Osteocyte (in vitro differentiated cells): ENCODE results near the gene THY1. TPM values are rescaled to one million over a fixed set of nuclear protein-coding genes. Genes with fewer than 3 reads are reported as not detected.
A peak's percentile ranks its signal among the peaks of the same experiment; 100 is the strongest.

Source experiments
- DNase-seq: peaks from one replicate; pipeline ENCODE4 v3.0.0; 2021; ENCODE audit warnings: mixed read lengths; ENCODE audit not compliant: unreplicated experiment; ENCODE audit errors: extremely low spot score
- H3K27ac Mint-ChIP-seq: one replicate; pipeline ENCODE4 v1.8.0; 2021; ENCODE audit warnings: mild to moderate bottlenecking, mixed read lengths; ENCODE audit not compliant: unreplicated experiment
- H3K27me3 Mint-ChIP-seq: one replicate; pipeline ENCODE4 v1.8.0; 2021; ENCODE audit warnings: mixed read lengths; ENCODE audit not compliant: unreplicated experiment
- H3K36me3 Mint-ChIP-seq: one replicate; pipeline ENCODE4 v1.8.0; 2021; ENCODE audit warnings: mixed read lengths; ENCODE audit not compliant: unreplicated experiment
- H3K4me1 Mint-ChIP-seq: one replicate; pipeline ENCODE4 v1.8.0; 2021; ENCODE audit warnings: mixed read lengths; ENCODE audit not compliant: unreplicated experiment
- H3K4me3 Mint-ChIP-seq: one replicate; pipeline ENCODE4 v1.8.0; 2021; ENCODE audit warnings: mild to moderate bottlenecking, moderate library complexity, mixed read lengths; ENCODE audit not compliant: unreplicated experiment
- H3K9me3 Mint-ChIP-seq: one replicate; pipeline ENCODE4 v1.8.0; 2021; ENCODE audit warnings: mixed read lengths; ENCODE audit not compliant: unreplicated experiment
- CTCF ChIP-seq: fragments of 200-600 bp; sonication (generic); IDR thresholded peaks from 2 replicates; pipeline ENCODE4 v1.5.0; 2021; ENCODE audit warnings: antibody characterized with exemption, mild to moderate bottlenecking, moderate library complexity
- total RNA-seq: library from RNA; stranded (reverse); gene quantifications from 2 replicates; pipeline ENCODE4 v1.2.1, GENCODE V29; 2021

Gene THY1
- total RNA-seq, 1 donor from 2014 or later = 14.0 TPM

- DNase-seq = peak; percentile 68
- H3K36me3 Mint-ChIP-seq = no peaks in the 10 kb centered on the region
- H3K4me1 Mint-ChIP-seq = peaks cover 8% of the 10 kb centered on the region
- no peak overlapping the region for H3K27ac Mint-ChIP-seq
- no peak overlapping the region for H3K4me3 Mint-ChIP-seq
- H3K27me3 Mint-ChIP-seq = peaks cover 9% of the 10 kb centered on the region
- no peaks in the 10 kb centered on the region for H3K9me3 Mint-ChIP-seq
- TF ChIP-seq CTCF = no peak
These were observed 46.6 kb downstream of the THY1 start for GRCh38 chr11:119376197-119376847.

- H3K4me1 Mint-ChIP-seq = peaks cover 3% of the 10 kb centered on the region
- no peak overlapping the region for H3K4me3 Mint-ChIP-seq
- no peak for TF ChIP-seq CTCF
- no peaks in the 10 kb centered on the region for H3K36me3 Mint-ChIP-seq
- no peaks in the 10 kb centered on the region for H3K9me3 Mint-ChIP-seq
- H3K27ac Mint-ChIP-seq = no peak overlapping the region
- peaks cover 10% of the 10 kb centered on the region for H3K27me3 Mint-ChIP-seq
- DNase-seq = no peak
These were observed 47.4 kb downstream of the THY1 start for GRCh38 chr11:119375337-119376196.

GRCh38 chr11:119374632-119375336, 48.2 kb downstream of the THY1 start:
- no peak overlapping the region for H3K4me3 Mint-ChIP-seq
- peaks cover 12% of the 10 kb centered on the region for H3K27me3 Mint-ChIP-seq
- no peaks in the 10 kb centered on the region for H3K36me3 Mint-ChIP-seq
- TF ChIP-seq CTCF = no peak
- no peak overlapping the region for H3K27ac Mint-ChIP-seq
- H3K9me3 Mint-ChIP-seq = no peaks in the 10 kb centered on the region
- H3K4me1 Mint-ChIP-seq = peaks cover 3% of the 10 kb centered on the region
- no peak for DNase-seq

GRCh38 chr11:119373921-119374631, 48.9 kb downstream of the THY1 start:
- no peak for DNase-seq

More at GRCh38 chr11:119373921-119374631, 48.9 kb downstream of the THY1 start:
- no peaks in the 10 kb centered on the region for H3K36me3 Mint-ChIP-seq
- no peak overlapping the region for H3K27ac Mint-ChIP-seq
- H3K4me3 Mint-ChIP-seq = no peak overlapping the region
- peaks cover 10% of the 10 kb centered on the region for H3K27me3 Mint-ChIP-seq
- peak; percentile 85 for TF ChIP-seq CTCF
- peaks cover 10% of the 10 kb centered on the region for H3K4me1 Mint-ChIP-seq
- H3K9me3 Mint-ChIP-seq = no peaks in the 10 kb centered on the region
